ENCODE results near the gene CD300A. TPM values are rescaled to one million over a fixed set of nuclear protein-coding genes. Genes with fewer than 3 reads are reported as not detected.
"Not testable (repeated sequence)": the region's sequence is repeated elsewhere in the genome, so short reads cannot be mapped to it uniquely, and the experiment has no call there.

Gene CD300A
- total RNA-seq, 1 experiment from 2014 or later = 0.71 TPM

- no peaks in the 10 kb centered on the region for H3K79me2 ChIP-seq (ENCODE audit: insufficient read depth, low read length)
- H3K27me3 ChIP-seq (ENCODE audit: insufficient read depth, low read length) = peaks cover under 1% of the 10 kb centered on the region; the same call in 1 of the 2 replicates
- H3K27ac ChIP-seq (ENCODE audit: low read depth, low read length) = no peak overlapping the region
- TF ChIP-seq YY1 (IDR thresholded peaks at IDR 0.05; ENCODE audit: extremely low read depth, insufficient replicate concordance, low read depth, low read length) = no peak
- TF ChIP-seq ATF3 (IDR thresholded peaks at IDR 0.05) = no peak
- no peak for TF ChIP-seq TCF7L2 (IDR thresholded peaks at IDR 0.05; ENCODE audit: borderline replicate concordance, extremely low read depth, insufficient read depth, insufficient read length)
- no peak for TF ChIP-seq POLR2AphosphoS5 (IDR thresholded peaks at IDR 0.05; ENCODE audit: low read depth, low read length)
- TF ChIP-seq EZH2 (IDR thresholded peaks at IDR 0.05) = no peak
- H3K9me2 ChIP-seq (ENCODE audit: insufficient read depth) = no peaks in the 10 kb centered on the region
- no peak for DNase-seq (ENCODE audit: low read depth, low spot score)
- CTCF ChIA-PET = no interaction called here
- H2AFZ ChIP-seq (ENCODE audit: low read depth, low read length, poor library complexity, severe bottlenecking) = no peak overlapping the region
- peaks cover 0 to 15% of the 10 kb centered on the region in 2 experiments; a peak in 2 of 4 replicates for H3K4me1 ChIP-seq (ENCODE audit: control insufficient read depth in 1 of 2, insufficient read depth in 2 of 2, low read length in 2 of 2)
- ATAC-seq = no peak
- POLR2A ChIA-PET = no interaction called here
- RAD21 ChIA-PET (ENCODE audit: low non-redundant PET in 1 of 2, low total read pairs in 2 of 2, uncharacterized antibody in 2 of 2, unreplicated experiment in 2 of 2) = no interaction called here
- intact Hi-C loops (cut with micrococcal nuclease) = no loop called here
- no peak overlapping the region for H3K9ac ChIP-seq (ENCODE audit: low read length)
- H3K4me2 ChIP-seq (ENCODE audit: low read length) = no peak overlapping the region
- BruUV-seq (replicated peaks) = no TSS peak
- H4K20me1 ChIP-seq (ENCODE audit: insufficient read depth) = no peaks in the 10 kb centered on the region
- H3K9me3 ChIP-seq (ENCODE audit: control insufficient read depth in 1 of 2, insufficient read depth in 1 of 2, low read depth in 1 of 2, low read length in 2 of 2) = peaks cover 0 to 11% of the 10 kb centered on the region in 2 experiments; a peak in 1 of 4 replicates
- H3K4me3 ChIP-seq (replicated peaks in 1 of 2; ENCODE audit: low read depth in 1 of 2, low read length in 2 of 2) = no peak overlapping the region
- no peaks in the 10 kb centered on the region for H3K36me3 ChIP-seq (ENCODE audit: control insufficient read depth in 1 of 2, insufficient read depth in 2 of 2, low read length in 2 of 2)
These were observed 50.3 kb downstream of the CD300A start for GRCh38 chr17:74516561-74517328.

GRCh38 chr17:74518413-74518981 is 52.1 kb downstream of the CD300A start:
- H3K4me3 ChIP-seq (replicated peaks in 1 of 2; ENCODE audit: low read depth in 1 of 2, low read length in 2 of 2); H3K27ac ChIP-seq (ENCODE audit: low read depth, low read length); intact Hi-C loops (cut with micrococcal nuclease); ATAC-seq; H4K20me1 ChIP-seq (ENCODE audit: insufficient read depth); H3K36me3 ChIP-seq (ENCODE audit: control insufficient read depth in 1 of 2, insufficient read depth in 2 of 2, low read length in 2 of 2); H3K4me2 ChIP-seq (ENCODE audit: low read length); BruUV-seq (replicated peaks); DNase-seq (ENCODE audit: low read depth, low spot score); H3K9ac ChIP-seq (ENCODE audit: low read length); H3K9me2 ChIP-seq (ENCODE audit: insufficient read depth); CTCF ChIA-PET; H2AFZ ChIP-seq (ENCODE audit: low read depth, low read length, poor library complexity, severe bottlenecking); H3K4me1 ChIP-seq (ENCODE audit: control insufficient read depth in 1 of 2, insufficient read depth in 2 of 2, low read length in 2 of 2); RAD21 ChIA-PET (ENCODE audit: low non-redundant PET in 1 of 2, low total read pairs in 2 of 2, uncharacterized antibody in 2 of 2, unreplicated experiment in 2 of 2); POLR2A ChIA-PET; H3K79me2 ChIP-seq (ENCODE audit: insufficient read depth, low read length): not testable (repeated sequence)
- H3K27me3 ChIP-seq (ENCODE audit: insufficient read depth, low read length) = peaks cover 18% of the 10 kb centered on the region; the same call in 1 of the 2 replicates
- H3K9me3 ChIP-seq (ENCODE audit: control insufficient read depth in 1 of 2, insufficient read depth in 1 of 2, low read depth in 1 of 2, low read length in 2 of 2) = peaks cover 0 to 11% of the 10 kb centered on the region in 2 experiments; a peak in 1 of 4 replicates
